Lower leg skin (tissue), 3 donors: ENCODE measurements around the gene PDLIM5.

Source experiments
- CTCF ChIP-seq, 3 donors: fragments of 450-650 bp; IDR thresholded peaks; one replicate each; pipeline ENCODE4 v1.5.1; 2016; ENCODE audit warnings: antibody characterized with exemption in 3 of 3, mild to moderate bottlenecking in 3 of 3, moderate library complexity in 2 of 3
- POLR2A ChIP-seq, 2 donors: fragments of 450-650 bp; IDR thresholded peaks; one replicate each; pipeline ENCODE4 v1.6.1; 2016 to 2017; ENCODE audit warnings: antibody characterized with exemption in 2 of 2, mild to moderate bottlenecking in 1 of 2, moderate library complexity in 1 of 2

- TF ChIP-seq POLR2A (IDR thresholded peaks at IDR 0.05) (no peak), CTCF (IDR thresholded peaks at IDR 0.05) (no peak)
These were observed 188.4 kb downstream of the PDLIM5 start for GRCh38 chr4:94640151-94640550.
